ENCODE data around the gene HNRNPUL2.

GRCh38 chr11:62664405-62665074 lies 62.7 kb downstream of the HNRNPUL2 start:
- TF ChIP-seq CTCF (conservative IDR thresholded peaks at IDR 0.05 in 1 of 2, IDR thresholded peaks at IDR 0.05 in 1 of 2; ENCODE audit: low read depth in 1 of 2, low read length in 2 of 2) (no peak), EZH2 (IDR thresholded peaks at IDR 0.05; ENCODE audit: low read length, missing control alignments) (no peak)
